GM21515 (cell line): Measurements from ENCODE around the gene TRIM27.
"Not testable (repeated sequence)": the region's sequence is repeated elsewhere in the genome, so short reads cannot be mapped to it uniquely, and the experiment has no call there.

ENCODE experiments used
- ATAC-seq: cut with Tn5 transposase; IDR thresholded peaks from one replicate; pipeline ENCODE4 v1.9.1; 2021; ENCODE audit not compliant: unreplicated experiment

Gene TRIM27, protein sequence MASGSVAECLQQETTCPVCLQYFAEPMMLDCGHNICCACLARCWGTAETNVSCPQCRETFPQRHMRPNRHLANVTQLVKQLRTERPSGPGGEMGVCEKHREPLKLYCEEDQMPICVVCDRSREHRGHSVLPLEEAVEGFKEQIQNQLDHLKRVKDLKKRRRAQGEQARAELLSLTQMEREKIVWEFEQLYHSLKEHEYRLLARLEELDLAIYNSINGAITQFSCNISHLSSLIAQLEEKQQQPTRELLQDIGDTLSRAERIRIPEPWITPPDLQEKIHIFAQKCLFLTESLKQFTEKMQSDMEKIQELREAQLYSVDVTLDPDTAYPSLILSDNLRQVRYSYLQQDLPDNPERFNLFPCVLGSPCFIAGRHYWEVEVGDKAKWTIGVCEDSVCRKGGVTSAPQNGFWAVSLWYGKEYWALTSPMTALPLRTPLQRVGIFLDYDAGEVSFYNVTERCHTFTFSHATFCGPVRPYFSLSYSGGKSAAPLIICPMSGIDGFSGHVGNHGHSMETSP

DNA sequence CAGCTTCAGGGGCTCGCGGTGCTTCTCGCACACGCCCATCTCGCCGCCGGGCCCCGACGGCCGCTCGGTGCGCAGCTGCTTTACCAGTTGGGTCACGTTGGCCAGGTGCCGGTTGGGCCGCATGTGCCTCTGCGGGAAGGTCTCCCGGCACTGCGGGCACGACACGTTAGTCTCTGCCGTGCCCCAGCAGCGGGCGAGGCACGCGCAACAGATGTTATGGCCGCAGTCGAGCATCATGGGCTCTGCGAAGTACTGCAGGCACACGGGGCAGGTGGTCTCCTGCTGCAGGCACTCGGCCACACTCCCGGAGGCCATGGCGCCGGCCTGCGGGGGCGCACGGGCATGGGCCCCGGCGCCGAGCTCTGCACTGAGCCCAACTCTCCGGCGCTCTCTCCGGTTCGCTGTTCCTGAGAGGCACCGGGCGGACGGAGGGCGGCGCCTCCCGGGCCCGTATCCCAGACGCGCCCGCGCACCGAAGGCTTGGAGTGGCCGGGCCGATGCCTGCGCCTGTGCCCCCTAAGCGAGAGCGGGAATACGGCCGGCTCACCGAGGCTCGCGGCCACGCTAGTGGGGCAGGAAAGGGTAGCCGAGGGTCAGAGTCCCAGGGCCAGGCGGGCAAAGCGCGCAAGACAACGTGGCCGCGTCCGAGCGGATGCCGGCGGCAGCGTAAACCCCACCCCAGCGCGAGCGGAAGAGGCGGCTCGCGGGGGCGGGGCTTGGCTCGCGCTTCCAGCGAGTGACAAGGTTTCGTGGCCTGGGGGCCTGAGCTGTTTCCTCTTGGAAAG, at the start of gene TRIM27:
TRIM27 (minus strand) TSS at position 668 of the 785 bp plus-strand sequence; CDS start at position 315, 353 bp downstream.
- ATAC-seq = peak; percentile 81

DNA sequence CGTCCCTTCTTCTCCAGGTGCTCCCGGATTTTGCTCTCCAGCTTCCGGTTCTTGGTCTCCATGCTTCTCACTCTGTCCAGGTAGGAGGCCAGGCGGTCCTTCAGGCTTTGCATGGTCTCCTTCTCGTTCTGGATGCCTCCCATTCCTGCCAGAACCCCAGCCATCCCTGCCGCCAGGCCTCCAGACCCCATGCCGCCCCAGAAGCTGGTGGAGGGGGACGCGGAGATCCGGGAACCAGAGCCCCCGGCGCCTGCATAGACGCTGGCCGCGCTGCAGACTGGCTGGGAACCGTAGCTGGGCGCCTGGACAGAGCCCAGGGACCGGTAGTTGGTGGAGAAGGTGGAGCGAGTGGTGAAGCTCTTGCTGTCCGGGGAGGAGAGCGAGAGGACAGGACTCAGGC, 46.3 kb upstream of the TRIM27 start:
- ATAC-seq = not testable (repeated sequence)

GRCh38 chr6:28969129-28969528, 45.3 kb upstream of the TRIM27 start:
- no peak for ATAC-seq

GRCh38 chr6:28968476-28968875, 44.7 kb upstream of the TRIM27 start:
- no peak for ATAC-seq

DNA sequence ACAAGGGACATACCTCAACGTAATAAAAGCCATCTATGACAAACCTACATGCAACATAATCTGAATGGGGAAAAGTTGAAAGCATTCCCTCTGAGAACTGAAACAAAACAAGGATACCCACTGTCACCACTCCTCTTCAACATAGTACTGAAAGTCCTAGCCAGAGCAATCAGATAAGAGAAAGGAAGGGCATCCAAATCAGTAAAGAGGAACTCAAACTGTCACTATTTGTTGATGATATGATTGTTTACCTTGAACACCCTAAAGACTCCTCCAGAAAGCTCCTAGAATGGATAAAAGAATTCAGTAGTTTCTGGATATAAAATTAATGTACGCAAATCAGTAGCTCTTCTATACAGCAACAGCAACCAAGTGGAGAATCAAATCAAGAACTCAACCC, 41.9 kb upstream of the TRIM27 start:
- no peak for ATAC-seq

DNA sequence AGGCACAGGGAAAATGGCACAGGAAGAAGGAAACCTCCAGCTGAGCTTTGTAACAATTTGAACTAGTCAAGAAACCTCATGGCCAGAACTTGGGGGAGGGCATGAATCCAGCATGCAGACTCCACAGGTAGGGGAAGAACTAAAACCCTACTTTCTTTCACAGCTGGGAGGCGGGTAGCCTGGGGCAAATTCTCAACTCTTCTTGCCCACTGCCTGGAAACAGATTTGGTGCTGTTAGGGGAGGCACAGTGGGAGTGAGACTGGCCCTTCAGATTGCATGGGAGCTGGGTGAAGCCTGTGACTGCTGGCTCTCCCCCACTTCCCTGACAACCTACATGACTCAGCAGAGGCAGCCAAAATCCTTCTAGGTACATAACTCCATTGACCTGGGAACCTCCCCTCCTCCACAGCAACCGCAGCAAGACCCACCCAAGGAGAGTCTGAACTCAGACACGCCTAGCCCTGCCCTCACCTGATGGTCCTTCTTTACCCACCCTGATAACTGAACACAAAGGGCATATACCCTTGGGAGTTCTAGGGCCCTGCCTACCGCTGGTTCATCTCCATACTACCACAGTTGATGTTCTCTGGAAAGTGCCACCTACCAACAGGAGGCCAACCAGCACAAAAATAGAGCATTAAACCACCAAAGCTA, 37.2 kb upstream of the TRIM27 start:
- no peak for ATAC-seq

DNA sequence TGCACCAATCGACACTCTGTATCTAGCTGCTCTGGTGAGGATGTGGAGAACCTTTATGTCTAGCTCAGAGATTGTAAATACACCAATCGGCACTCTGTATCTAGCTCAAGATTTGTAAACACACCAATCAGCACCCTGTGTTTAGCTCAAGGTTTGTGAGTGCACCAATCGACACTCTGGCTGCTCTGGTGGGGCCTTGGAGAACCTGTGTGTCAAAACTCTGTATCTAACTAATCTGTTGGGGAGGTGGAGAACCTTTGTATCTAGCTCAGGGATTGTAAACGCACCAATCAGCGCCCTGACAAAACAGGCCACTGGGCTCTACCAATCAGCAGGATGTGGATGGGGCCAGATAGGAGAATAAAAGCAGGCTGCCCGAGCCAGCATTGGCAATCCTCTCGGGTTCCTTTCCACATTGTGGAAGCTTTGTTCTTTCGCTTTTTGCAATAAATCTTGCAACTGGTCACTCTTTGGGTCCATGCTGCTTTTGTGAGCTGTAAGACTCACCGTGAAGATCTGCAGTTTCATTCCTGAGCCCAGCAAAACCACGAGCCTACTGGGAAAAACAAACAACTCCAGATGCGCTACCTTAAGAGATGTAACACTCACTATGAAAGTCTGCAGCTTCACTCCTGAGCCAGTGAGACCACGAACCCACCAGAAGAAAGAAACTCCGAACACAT, 34.9 kb upstream of the TRIM27 start:
- not testable (repeated sequence) for ATAC-seq

DNA sequence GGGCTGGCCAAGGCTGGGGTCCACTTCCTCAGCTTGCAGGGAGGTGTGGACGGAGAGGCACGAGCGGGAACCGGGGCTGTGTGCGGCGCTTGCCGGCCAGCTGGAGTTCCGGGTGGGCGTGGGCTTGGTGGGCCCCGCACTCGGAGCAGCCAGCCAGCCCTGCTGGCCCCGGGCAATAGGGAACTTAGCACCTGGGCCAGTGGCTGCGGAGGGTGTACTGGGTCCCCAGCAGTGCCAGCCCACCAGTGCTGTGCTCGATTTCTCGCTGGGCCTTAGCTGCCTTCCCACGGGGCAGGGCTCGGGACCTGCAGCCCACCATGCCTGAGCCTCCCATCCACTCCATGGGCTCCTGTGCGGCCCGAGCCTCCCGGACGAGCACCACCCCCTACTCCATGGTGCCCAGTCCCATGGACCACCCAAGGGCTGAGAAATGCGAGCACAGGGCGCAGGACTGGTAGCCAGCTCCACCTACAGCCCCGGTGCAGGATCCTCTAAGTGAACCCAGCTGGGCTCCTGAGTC, 34.1 kb upstream of the TRIM27 start:
- ATAC-seq = not testable (repeated sequence)

GRCh38 chr6:28956331-28956730, 32.5 kb upstream of the TRIM27 start:
- no peak for ATAC-seq

DNA sequence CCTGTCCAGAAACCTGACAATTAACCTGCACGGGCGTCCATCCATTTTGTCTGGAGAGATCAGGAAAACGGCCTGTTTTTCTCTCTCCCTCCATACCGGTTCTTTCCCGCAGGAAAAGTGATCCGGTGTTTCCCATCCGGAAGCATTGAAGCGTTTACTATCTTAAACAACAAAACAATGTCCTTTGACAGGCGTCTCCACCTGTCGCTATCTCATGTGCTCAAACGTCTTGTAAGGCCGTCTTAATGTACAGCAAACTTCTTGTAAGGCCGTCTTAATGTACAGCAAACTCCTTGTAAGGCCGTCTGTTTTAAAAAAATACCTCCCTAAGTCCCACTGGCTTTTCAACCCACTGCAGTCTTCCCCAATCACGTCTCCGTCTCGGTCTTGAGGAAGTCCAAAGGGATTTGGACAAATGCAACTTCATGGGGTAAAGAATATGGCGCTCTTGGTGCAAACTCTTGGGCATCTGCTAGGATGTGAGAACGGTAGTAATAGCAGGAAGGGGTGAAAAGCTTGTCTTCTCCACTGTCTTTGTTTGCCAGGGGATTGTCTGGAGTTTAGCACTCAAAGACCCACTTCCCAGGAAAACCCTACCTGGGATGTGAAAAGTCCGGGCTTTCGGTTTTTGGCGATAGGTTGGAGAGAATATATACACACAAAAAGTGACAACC, 29.9 kb upstream of the TRIM27 start:
- ATAC-seq = no peak

DNA sequence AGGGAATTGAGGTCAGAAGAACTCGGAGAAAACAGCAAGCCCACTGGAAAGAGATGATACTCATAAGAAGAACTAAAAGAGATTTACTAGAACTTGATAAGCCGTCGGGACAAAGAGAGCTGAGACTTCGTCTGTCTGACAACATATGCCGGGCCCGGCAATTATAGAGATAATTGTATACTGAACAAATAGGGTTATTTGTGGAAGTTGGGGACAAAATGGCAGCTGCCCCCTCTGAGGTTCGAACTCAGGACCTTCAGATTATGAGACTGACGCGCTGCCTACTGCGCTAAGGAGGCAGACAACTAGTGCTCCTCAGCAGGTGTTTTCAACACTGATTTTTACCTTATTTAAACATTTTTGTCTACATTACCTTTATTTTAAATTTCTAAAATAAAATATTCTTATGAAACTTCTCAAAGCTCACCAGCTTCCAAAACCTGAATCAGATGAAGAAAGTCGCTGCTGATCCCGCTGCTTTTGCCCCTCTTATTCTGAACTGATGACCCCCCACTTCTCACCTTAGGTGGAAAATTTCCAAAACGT, 29.3 kb upstream of the TRIM27 start:
- no peak for ATAC-seq

DNA sequence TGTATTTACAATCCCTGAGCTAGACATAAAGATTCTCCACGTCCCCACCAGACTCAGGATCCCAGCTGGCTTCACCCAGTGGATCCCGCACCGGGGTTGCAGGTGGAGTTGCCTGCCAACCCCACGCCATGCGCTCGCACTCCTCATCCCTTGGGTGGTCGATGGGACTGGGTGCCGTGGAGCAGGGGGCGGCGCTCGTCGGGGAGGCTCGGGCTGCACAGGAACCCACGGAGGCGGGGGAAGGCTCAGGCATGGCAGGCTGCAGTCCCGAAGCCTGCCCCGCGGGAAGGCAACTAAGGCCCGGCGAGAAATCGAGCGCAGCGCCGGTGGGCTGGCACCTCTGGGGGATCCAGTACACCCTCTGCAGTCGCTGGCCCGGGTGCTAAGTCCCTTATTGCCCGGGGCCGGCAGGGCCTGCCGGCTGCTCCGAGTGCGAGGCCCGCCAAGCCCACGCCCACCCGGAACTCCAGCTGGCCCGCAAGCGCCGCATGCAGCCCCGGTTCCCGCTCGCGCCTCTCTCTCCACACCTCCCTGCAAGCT, 25.9 kb upstream of the TRIM27 start:
- not testable (repeated sequence) for ATAC-seq

DNA sequence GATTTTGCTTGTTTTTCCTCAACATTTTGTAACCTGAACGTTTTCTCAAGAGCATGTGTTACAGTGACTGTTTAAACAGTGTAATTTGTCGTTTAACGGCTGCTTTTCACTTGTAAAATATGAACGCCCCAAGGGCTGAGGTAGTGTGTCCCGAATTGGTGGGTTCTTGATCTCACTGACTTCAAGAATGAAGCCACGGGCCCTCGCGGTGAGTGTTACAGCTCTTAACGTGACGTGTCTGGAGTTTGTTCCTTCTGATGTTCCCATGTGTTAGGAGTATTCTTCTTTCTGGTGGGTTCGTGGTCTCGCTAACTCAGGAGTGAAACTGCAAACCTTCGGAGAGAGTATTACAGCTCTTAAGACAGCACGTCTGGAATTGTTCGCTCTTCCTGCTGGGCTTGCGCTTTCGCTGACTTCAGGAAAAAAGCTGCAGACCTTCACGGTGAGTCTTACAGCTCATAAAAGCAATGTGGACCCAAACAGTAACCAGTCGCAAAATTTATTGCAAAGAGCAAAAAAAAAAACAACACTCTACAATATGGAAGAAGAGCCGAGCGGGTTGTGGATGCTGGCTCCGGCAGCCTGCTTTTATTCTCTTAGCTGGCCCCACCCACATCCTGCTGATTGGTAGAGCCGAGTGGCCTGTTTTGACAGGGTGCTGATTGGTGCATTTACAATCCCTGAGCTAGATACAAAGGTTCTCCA, 25.1 kb upstream of the TRIM27 start:
- ATAC-seq = no peak

DNA sequence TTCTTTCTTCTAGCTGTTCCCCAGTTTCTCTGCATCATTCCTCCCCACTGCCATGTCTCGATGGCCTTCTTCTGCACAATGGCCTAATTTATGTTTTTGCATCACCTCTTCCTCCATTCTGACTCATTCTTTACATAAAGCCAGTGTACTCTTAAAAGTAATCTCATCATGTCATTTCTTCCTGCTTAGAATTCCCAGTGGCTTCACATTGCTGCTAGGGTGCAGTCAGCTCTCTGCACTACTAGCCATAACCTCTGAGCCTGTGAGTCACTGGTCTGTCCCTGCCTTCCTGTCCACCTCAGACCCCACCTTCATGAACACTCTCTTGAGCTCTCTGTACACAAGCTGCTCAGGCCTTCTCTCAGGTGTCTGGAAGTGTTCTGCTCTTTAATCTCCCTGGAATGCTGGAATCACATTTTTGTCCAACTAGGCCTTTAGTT, 24.1 kb upstream of the TRIM27 start:
- no peak for ATAC-seq

GRCh38 chr6:28947067-28947765, 23.4 kb upstream of the TRIM27 start:
- no peak for ATAC-seq

- ATAC-seq = no peak
Measured at GRCh38 chr6:28945349-28945748, 21.6 kb upstream of the TRIM27 start.

GRCh38 chr6:28944412-28944865, 20.7 kb upstream of the TRIM27 start:
- ATAC-seq = no peak
